Measurements from ENCODE around the gene WIPF2.

The WIPF2 gene

GRCh38 chr17:40242774-40243173 is 23.7 kb downstream of the WIPF2 start:
- H3K9ac ChIP-seq, result no peak overlapping the region
- TF ChIP-seq CTCF (conservative IDR thresholded peaks at IDR 0.05; ENCODE audit: low read depth, low read length), result no peak
- H3K4me3 ChIP-seq (IDR thresholded peaks at IDR 0.05; ENCODE audit: insufficient read depth, low read depth, low read length), result no peak overlapping the region
- no peaks in the 10 kb centered on the region for H4K20me1 ChIP-seq (ENCODE audit: insufficient read depth)
- no peaks in the 10 kb centered on the region for H3K27me3 ChIP-seq (ENCODE audit: insufficient read depth, low read depth)
- no peaks in the 10 kb centered on the region for H3K36me3 ChIP-seq (ENCODE audit: insufficient read depth)
- H3K27ac ChIP-seq, result no peak overlapping the region
- H3K4me2 ChIP-seq, result no peak overlapping the region
- H2AFZ ChIP-seq (ENCODE audit: low read depth), result no peak overlapping the region
- no peaks in the 10 kb centered on the region for H3K4me1 ChIP-seq (ENCODE audit: low read depth, poor library complexity, severe bottlenecking)
- peaks cover 18% of the 10 kb centered on the region; the same call in 1 of the 2 replicates for H3K79me2 ChIP-seq (ENCODE audit: insufficient read depth, low read depth)

- Histone ChIP-seq H3K9ac (no peak overlapping the region), H2AFZ (ENCODE audit: low read depth) (no peak overlapping the region), H3K4me3 (IDR thresholded peaks at IDR 0.05; ENCODE audit: insufficient read depth, low read depth, low read length) (no peak overlapping the region), H3K4me1 (ENCODE audit: low read depth, poor library complexity, severe bottlenecking) (no peaks in the 10 kb centered on the region), H3K79me2 (ENCODE audit: insufficient read depth, low read depth) (peaks cover 18% of the 10 kb centered on the region; the same call in 1 of the 2 replicates), H3K27ac (no peak overlapping the region), H4K20me1 (ENCODE audit: insufficient read depth) (no peaks in the 10 kb centered on the region), H3K36me3 (ENCODE audit: insufficient read depth) (no peaks in the 10 kb centered on the region), H3K27me3 (ENCODE audit: insufficient read depth, low read depth) (no peaks in the 10 kb centered on the region), H3K4me2 (no peak overlapping the region)
- TF ChIP-seq CTCF (conservative IDR thresholded peaks at IDR 0.05; ENCODE audit: low read depth, low read length), result no peak
Observed at GRCh38 chr17:40243761-40244160, 24.7 kb downstream of the WIPF2 start.

GRCh38 chr17:40244255-40244654 is 25.2 kb downstream of the WIPF2 start:
- Histone ChIP-seq H3K79me2 (ENCODE audit: insufficient read depth, low read depth) (peaks cover 18% of the 10 kb centered on the region; the same call in 1 of the 2 replicates), H3K9ac (no peak overlapping the region), H4K20me1 (ENCODE audit: insufficient read depth) (no peaks in the 10 kb centered on the region), H3K4me2 (no peak overlapping the region), H3K4me3 (IDR thresholded peaks at IDR 0.05; ENCODE audit: insufficient read depth, low read depth, low read length) (no peak overlapping the region), H3K27me3 (ENCODE audit: insufficient read depth, low read depth) (no peaks in the 10 kb centered on the region), H3K4me1 (ENCODE audit: low read depth, poor library complexity, severe bottlenecking) (no peaks in the 10 kb centered on the region), H3K36me3 (ENCODE audit: insufficient read depth) (no peaks in the 10 kb centered on the region), H3K27ac (no peak overlapping the region), H2AFZ (ENCODE audit: low read depth) (no peak overlapping the region)
- TF ChIP-seq CTCF (conservative IDR thresholded peaks at IDR 0.05; ENCODE audit: low read depth, low read length), result no peak

GRCh38 chr17:40247926-40248495 is 28.9 kb downstream of the WIPF2 start:
- peaks cover 34% of the 10 kb centered on the region; the same call in 1 of the 2 replicates for H3K79me2 ChIP-seq (ENCODE audit: insufficient read depth, low read depth)
- H3K4me2 ChIP-seq, result no peak overlapping the region
- H2AFZ ChIP-seq (ENCODE audit: low read depth), result no peak overlapping the region
- H3K36me3 ChIP-seq (ENCODE audit: insufficient read depth), result no peaks in the 10 kb centered on the region
- TF ChIP-seq CTCF (conservative IDR thresholded peaks at IDR 0.05; ENCODE audit: low read depth, low read length), result no peak
- H3K9ac ChIP-seq, result no peak overlapping the region
- no peak overlapping the region for H3K27ac ChIP-seq
- no peaks in the 10 kb centered on the region for H3K27me3 ChIP-seq (ENCODE audit: insufficient read depth, low read depth)
- H4K20me1 ChIP-seq (ENCODE audit: insufficient read depth), result no peaks in the 10 kb centered on the region
- H3K4me3 ChIP-seq (IDR thresholded peaks at IDR 0.05; ENCODE audit: insufficient read depth, low read depth, low read length), result no peak overlapping the region
- H3K4me1 ChIP-seq (ENCODE audit: low read depth, poor library complexity, severe bottlenecking), result no peaks in the 10 kb centered on the region
